Measurements from ENCODE around the gene TMEM267.
"Not testable (repeated sequence)": the region's sequence is repeated elsewhere in the genome, so short reads cannot be mapped to it uniquely, and the experiment has no call there.

Gene TMEM267

DNA sequence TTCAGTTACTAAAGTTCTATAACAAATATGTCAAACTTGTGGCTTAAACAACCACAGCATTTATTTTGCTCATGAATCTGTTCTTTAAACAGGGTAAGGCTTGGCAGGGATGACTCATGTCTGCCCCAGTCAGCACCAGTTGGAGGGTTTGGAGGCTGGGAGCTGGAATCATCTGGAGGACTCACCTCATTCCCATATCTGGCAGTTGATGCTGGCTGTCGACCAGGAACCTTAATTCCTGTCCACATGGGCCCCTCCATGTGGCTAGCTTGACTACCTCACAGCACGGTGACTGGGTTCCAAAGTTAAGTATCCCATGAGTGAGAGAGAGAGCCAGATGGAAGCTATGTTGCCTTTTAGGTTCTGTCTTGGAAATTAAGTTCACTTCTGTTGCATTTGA, 57.7 kb downstream of the TMEM267 start:
- H3K9me3 Mint-ChIP-seq: no peaks in the 10 kb centered on the region
- H3K4me3 Mint-ChIP-seq: no peak overlapping the region
- no peak overlapping the region for H3K27ac Mint-ChIP-seq
- no peaks in the 10 kb centered on the region for H3K4me1 Mint-ChIP-seq (ENCODE audit: low read depth)
- H3K27me3 Mint-ChIP-seq: no peaks in the 10 kb centered on the region
- H3K36me3 Mint-ChIP-seq (ENCODE audit: low read depth): no peaks in the 10 kb centered on the region

DNA sequence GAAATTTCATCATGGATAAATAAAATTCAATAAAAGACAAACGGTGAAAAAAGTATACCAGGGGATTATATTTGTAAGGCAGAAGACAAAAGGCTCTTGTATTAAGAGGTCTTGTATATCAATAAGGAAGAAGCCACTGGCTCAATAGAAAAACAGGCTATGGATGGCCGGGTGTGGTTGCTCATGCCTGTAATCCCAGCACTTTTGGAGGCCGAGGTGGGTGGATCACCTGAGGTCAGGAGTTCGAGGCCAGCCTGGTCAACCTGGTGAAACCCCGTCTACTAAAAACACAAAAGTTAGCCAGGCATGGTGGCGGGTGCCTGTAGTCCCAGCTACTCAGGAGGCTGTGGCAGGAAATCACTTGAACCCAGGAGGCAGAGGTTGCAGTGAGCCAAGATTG, 60.6 kb downstream of the TMEM267 start:
- H3K9me3 Mint-ChIP-seq; H3K4me1 Mint-ChIP-seq (ENCODE audit: low read depth); H3K27me3 Mint-ChIP-seq; H3K36me3 Mint-ChIP-seq (ENCODE audit: low read depth); H3K27ac Mint-ChIP-seq; H3K4me3 Mint-ChIP-seq: not testable (repeated sequence)

DNA sequence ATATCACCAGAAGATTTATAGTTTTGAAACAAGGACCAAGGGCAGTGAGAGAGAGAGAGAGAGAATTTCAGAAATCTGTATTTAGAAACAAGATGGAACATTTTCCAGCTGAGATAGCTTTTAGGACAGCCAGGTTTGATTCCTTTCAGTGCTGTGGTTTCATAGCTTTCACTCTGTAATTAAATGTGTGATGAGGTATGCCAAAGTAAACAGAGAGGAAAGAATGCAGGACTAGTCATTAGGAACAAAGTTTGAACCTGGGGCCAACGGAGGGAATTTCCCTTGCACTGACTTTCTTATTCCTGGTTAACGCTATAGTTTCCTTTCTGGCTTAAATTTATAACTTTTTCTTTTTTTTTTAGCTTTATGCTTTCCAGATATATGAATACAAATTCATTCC, 61.5 kb downstream of the TMEM267 start:
- Mint-ChIP-seq H3K27ac (no peak overlapping the region), H3K27me3 (peaks cover 3% of the 10 kb centered on the region), H3K4me1 (ENCODE audit: low read depth) (no peaks in the 10 kb centered on the region), H3K9me3 (no peaks in the 10 kb centered on the region), H3K4me3 (no peak overlapping the region), H3K36me3 (ENCODE audit: low read depth) (no peaks in the 10 kb centered on the region)

DNA sequence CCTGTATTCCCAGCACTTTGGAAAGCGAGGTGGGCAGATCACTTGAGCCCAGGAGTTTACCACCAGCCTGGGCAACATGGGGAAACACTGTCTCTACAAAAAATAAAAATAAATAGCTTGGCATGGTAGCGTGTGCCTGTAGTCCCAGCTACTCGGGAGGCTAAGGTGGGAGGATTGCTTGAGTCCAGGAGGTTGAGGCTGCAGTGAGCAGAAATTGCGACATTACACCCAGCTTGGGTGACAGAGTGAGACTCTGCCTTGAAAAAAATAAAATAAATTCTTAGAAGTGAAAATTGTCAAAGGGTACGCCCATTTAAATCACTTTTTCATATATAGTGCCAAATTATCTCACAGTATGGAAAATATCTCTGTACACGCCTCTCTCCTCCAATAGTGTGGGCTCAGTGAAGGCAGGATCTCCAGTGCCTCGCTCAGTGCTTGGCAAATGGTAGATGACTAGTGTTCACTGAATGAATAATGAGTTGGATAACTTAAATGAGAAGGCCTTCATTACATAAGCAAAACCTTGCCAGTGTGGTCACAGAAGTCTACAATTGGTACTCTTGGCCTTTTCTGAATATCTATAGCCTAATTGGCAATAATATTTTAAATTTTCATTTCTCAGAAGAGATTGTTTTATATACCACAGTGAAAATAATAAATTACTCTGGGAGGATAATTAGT, 62.1 kb downstream of the TMEM267 start:
- Mint-ChIP-seq H3K4me1 (ENCODE audit: low read depth) (no peaks in the 10 kb centered on the region), H3K36me3 (ENCODE audit: low read depth) (no peaks in the 10 kb centered on the region), H3K27ac (no peak overlapping the region), H3K9me3 (no peaks in the 10 kb centered on the region), H3K27me3 (peaks cover 3% of the 10 kb centered on the region), H3K4me3 (no peak overlapping the region)

DNA sequence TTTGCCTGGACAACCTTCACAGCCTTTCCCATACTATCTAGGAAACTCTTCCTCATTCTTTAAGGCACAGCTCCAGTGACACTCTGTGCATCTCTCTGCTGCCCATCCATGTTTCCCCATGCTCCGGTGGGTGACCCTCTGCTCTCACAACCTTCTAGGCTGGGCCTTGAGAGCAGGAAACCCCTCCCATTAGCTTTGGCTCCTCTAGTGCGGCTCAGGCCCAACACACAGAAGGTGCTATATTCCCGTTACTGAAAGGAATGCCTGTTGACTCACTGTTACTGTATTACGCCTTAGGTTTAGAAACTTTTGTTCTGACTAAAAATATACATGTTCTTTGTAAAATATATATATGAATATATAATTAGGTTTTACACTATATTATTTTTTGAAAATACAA, 63.4 kb downstream of the TMEM267 start:
- no peaks in the 10 kb centered on the region for H3K4me1 Mint-ChIP-seq (ENCODE audit: low read depth)
- H3K4me3 Mint-ChIP-seq: no peak overlapping the region
- no peaks in the 10 kb centered on the region for H3K36me3 Mint-ChIP-seq (ENCODE audit: low read depth)
- no peak overlapping the region for H3K27ac Mint-ChIP-seq
- no peaks in the 10 kb centered on the region for H3K9me3 Mint-ChIP-seq
- H3K27me3 Mint-ChIP-seq: peaks cover 3% of the 10 kb centered on the region

DNA sequence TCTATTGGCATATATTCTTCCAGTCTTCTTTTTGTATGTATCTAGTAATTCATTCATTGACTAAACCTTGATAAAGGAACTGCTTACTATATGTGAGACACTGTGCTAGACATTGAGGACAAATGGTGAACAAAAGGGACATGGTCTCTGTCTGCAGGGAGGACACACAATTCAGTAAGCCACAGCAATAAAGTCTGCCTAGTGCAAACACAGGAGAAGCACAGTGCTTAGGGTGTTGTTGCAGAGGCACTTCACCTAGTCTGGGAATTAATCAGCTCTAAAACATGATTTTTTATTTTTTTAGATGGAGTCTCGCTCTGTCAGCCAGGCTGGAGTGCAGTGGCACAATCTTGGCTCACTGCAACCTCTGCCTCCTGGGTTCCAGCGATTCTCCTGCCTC, 65.1 kb downstream of the TMEM267 start:
- no peaks in the 10 kb centered on the region for H3K4me1 Mint-ChIP-seq (ENCODE audit: low read depth)
- no peak overlapping the region for H3K27ac Mint-ChIP-seq
- peaks cover 3% of the 10 kb centered on the region for H3K27me3 Mint-ChIP-seq
- H3K36me3 Mint-ChIP-seq (ENCODE audit: low read depth): no peaks in the 10 kb centered on the region
- no peaks in the 10 kb centered on the region for H3K9me3 Mint-ChIP-seq
- H3K4me3 Mint-ChIP-seq: no peak overlapping the region

DNA sequence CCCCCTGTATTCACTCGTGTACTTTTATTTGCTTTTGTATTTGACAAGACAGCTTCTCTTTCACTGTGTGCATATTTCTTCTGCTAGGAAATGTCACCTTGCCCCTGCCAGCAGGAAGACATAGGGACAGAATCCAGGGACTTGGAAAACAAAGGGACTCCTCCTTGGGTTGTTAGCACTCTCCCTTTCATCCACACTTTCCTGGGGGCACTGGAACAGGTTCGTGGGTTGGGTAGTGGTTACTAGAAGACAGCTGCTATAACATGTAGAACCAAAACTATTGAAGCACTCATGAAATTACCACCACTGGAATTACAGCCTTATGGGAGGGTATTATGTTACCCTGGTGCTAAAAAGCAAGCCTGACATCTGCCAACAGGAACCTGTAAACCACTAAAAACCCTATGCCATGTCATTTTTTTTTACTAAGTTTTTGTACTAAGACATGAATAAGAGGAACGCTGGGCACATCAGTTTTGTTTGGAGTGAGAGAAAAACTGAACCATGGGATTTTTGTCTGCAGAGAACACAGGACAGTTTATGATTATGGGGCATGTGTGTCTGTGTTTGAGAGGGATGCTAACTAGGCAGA, 66.8 kb downstream of the TMEM267 start:
- Mint-ChIP-seq H3K27ac (no peak overlapping the region), H3K4me3 (no peak overlapping the region), H3K9me3 (no peaks in the 10 kb centered on the region), H3K27me3 (peaks cover 3% of the 10 kb centered on the region), H3K36me3 (ENCODE audit: low read depth) (no peaks in the 10 kb centered on the region), H3K4me1 (ENCODE audit: low read depth) (no peaks in the 10 kb centered on the region)

DNA sequence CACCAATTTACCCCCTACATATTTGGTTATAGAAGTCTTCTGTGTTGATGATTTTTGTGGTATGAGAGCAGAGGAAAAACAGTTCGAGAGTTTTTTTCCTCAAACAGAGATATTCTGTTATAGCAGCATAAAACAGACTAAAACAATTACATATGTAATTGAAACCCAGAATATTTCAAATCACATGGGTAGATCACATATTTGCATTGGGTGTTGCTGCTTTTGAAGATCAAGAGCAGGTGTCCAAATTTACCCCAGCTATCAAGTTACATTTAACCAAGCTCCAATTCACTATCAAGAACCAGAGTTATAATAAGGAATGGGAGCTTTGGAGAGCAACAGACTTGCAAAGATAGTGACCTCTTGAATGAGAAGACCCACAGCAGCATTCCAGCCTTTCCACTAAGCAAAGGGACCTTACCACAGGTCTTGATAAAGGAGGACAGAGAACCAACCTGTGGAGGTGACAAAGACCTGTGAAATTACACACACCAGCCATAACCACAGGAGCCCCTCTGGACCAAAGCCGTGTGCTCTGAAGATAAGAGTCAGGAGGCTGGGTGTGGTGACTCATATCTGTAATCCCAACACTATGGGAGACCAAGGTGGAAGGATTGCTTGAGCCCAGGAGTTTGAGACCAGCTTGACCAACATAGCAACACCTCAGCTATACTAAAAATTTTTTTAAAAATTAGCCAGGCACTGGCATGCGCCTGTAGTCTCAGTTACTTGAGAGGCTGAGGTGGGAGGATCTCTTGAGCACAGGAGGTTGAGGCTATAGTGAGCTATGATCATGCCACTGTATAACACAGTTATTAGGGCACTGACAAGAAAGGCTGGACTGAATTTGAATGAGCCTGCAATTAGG, 67.5 kb downstream of the TMEM267 start:
- H3K27me3 Mint-ChIP-seq: peaks cover 3% of the 10 kb centered on the region
- no peaks in the 10 kb centered on the region for H3K4me1 Mint-ChIP-seq (ENCODE audit: low read depth)
- no peaks in the 10 kb centered on the region for H3K9me3 Mint-ChIP-seq
- H3K27ac Mint-ChIP-seq: no peak overlapping the region
- no peak overlapping the region for H3K4me3 Mint-ChIP-seq
- H3K36me3 Mint-ChIP-seq (ENCODE audit: low read depth): no peaks in the 10 kb centered on the region

DNA sequence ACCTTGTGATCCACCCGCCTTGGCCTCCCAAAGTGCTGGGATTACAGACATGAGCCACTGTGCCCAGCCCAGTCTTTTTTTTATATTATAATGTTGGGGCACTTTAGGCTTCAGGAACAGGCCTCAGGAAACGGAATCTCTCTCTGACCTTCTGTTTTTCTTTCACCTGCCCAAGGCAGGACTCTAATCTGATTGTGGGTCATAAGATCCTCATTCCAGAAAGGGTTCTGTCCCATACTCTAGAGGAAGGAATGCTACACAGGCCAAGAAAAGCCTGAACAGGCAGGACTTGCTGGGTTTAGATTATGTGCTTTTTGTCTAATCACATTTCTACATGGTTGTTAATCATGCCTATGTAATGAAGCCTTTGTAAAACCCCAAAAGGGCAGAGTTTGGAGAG, 69.7 kb downstream of the TMEM267 start:
- no peaks in the 10 kb centered on the region for H3K4me1 Mint-ChIP-seq (ENCODE audit: low read depth)
- no peak overlapping the region for H3K4me3 Mint-ChIP-seq
- no peaks in the 10 kb centered on the region for H3K36me3 Mint-ChIP-seq (ENCODE audit: low read depth)
- H3K27ac Mint-ChIP-seq: no peak overlapping the region
- peaks cover 3% of the 10 kb centered on the region for H3K27me3 Mint-ChIP-seq
- H3K9me3 Mint-ChIP-seq: no peaks in the 10 kb centered on the region

DNA sequence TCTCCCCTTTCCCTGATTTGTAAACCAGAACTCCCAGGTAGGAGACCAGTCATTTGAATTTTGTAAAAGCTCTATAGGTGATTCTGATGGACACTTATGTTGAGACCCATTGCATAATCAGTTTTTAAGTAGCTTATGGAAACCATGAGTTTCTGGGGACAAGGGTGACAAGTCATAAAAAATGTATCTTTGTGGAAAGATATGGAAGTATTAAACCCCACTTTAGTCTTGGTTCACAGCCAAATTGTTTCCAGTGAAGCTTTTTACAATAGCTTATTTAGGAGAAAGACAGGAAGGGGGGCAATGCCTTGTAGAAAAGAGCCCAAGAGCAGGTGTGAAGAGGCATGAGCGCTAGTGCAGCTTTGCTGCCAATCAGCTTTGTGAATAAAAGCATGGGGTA, 71.0 kb downstream of the TMEM267 start:
- no peaks in the 10 kb centered on the region for H3K27me3 Mint-ChIP-seq
- H3K36me3 Mint-ChIP-seq (ENCODE audit: low read depth): no peaks in the 10 kb centered on the region
- no peaks in the 10 kb centered on the region for H3K4me1 Mint-ChIP-seq (ENCODE audit: low read depth)
- no peaks in the 10 kb centered on the region for H3K9me3 Mint-ChIP-seq
- no peak overlapping the region for H3K4me3 Mint-ChIP-seq
- no peak overlapping the region for H3K27ac Mint-ChIP-seq

DNA sequence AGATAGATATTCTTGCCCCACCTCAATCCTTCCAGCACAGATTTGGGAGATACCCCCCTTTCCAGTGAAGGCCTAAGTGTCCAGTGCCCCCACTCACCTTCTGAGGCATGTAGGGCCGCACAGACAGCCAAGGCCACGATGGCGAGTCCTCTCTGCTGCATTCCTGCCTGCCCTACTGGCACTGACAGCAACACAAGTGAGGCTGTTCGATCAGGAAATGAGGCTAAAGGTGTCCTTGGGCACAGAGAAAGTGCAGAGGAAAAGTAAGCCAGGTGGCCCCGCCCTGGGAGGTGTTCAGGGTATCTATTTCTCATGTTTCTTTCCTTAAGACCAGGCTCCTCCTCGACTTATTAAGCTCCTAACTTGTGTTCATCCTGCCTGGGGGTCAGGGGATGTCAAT, 71.5 kb downstream of the TMEM267 start, which contains the start of gene CCL28:
TSS of gene CCL28 (minus strand) at position 236 of the 400 bp plus-strand sequence. CDS start at position 161, 75 bp downstream.
- no peak within 1 kb of the TSS for H3K27ac Mint-ChIP-seq
- H3K4me1 Mint-ChIP-seq (ENCODE audit: low read depth): no peaks in the 10 kb centered on the region
- H3K4me3 Mint-ChIP-seq: no peak within 1 kb of the TSS
- H3K9me3 Mint-ChIP-seq: no peaks in the 10 kb centered on the region
- no peaks in the 10 kb centered on the region for H3K27me3 Mint-ChIP-seq
- no peaks in the 10 kb centered on the region for H3K36me3 Mint-ChIP-seq (ENCODE audit: low read depth)

DNA sequence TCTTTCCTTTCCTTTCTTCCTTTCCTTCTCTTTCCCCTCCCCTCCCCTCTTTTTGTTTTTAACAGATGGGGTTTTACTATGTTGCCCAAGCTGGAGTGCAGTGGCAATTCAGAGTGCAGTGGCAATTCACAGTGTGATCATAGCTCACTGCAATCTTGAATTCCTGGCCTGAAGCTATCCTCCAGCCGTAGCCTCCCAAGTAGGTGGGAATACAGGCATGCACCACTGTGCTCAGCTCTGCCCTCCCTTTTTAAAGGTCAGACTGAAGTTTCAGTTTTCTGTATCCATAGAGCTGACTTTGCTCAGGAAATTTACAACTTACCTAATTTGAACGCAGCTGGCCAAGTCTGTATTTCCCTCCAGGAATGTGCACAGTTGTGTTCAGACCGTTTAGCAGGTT, 72.2 kb downstream of the TMEM267 start:
- H3K4me1 Mint-ChIP-seq (ENCODE audit: low read depth): no peaks in the 10 kb centered on the region
- no peak overlapping the region for H3K4me3 Mint-ChIP-seq
- H3K27ac Mint-ChIP-seq: no peak overlapping the region

DNA sequence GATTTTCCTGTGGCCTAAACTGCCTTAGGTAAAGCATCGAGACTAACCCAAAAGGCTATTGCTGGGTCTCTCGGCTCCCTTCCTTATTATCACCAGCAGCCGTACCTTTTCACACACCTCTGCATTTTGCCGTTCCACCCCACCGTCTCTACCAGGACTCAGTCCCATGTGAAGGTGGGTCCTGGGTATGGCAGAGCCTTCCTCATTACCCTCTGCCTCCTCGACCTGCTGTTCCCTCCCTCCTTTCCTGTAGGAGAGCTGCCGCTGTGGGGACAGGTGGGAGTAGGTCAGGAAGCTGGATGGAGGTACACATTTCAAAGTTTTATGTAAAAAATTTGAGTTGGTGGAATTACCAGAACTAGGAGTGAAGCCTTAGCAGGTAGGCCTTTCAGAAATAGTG, 73.3 kb downstream of the TMEM267 start:
- H3K36me3 Mint-ChIP-seq (ENCODE audit: low read depth): peaks cover 3% of the 10 kb centered on the region
- no peak overlapping the region for H3K4me3 Mint-ChIP-seq
- H3K27ac Mint-ChIP-seq: no peak overlapping the region
- H3K9me3 Mint-ChIP-seq: peaks cover 7% of the 10 kb centered on the region
- no peaks in the 10 kb centered on the region for H3K27me3 Mint-ChIP-seq
- H3K4me1 Mint-ChIP-seq (ENCODE audit: low read depth): no peaks in the 10 kb centered on the region

More for the DNA sequence above, 72.2 kb downstream of the TMEM267 start:
- H3K36me3 Mint-ChIP-seq (ENCODE audit: low read depth): peaks cover 1% of the 10 kb centered on the region
- H3K9me3 Mint-ChIP-seq: peaks cover 5% of the 10 kb centered on the region
- H3K27me3 Mint-ChIP-seq: no peaks in the 10 kb centered on the region

DNA sequence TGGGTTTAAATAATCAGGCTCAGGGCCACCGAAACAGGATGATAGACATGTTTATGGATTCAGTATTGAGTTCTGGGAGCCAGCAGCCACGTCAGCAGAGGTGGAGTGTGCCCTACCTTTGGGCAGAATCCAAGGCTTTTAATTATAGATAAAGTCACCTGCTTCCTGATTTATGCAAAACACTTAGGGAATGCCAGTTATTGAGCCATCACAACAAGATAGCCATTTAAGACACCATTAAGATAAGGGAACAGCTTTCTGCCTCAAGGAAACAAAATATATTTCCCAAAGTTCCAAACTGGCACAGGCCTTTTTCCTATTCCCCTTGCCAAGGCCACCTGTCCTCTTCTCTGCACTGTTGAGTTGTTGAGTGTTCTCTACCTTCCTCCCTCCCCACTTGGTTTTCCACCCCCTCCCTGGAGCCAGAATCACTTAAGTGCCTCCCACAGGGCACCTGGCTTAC, 73.8 kb downstream of the TMEM267 start:
- H3K36me3 Mint-ChIP-seq (ENCODE audit: low read depth): peaks cover 3% of the 10 kb centered on the region
- H3K27ac Mint-ChIP-seq: no peak overlapping the region
- no peaks in the 10 kb centered on the region for H3K27me3 Mint-ChIP-seq
- H3K4me1 Mint-ChIP-seq (ENCODE audit: low read depth): no peaks in the 10 kb centered on the region
- no peak overlapping the region for H3K4me3 Mint-ChIP-seq
- H3K9me3 Mint-ChIP-seq: peaks cover 13% of the 10 kb centered on the region

DNA sequence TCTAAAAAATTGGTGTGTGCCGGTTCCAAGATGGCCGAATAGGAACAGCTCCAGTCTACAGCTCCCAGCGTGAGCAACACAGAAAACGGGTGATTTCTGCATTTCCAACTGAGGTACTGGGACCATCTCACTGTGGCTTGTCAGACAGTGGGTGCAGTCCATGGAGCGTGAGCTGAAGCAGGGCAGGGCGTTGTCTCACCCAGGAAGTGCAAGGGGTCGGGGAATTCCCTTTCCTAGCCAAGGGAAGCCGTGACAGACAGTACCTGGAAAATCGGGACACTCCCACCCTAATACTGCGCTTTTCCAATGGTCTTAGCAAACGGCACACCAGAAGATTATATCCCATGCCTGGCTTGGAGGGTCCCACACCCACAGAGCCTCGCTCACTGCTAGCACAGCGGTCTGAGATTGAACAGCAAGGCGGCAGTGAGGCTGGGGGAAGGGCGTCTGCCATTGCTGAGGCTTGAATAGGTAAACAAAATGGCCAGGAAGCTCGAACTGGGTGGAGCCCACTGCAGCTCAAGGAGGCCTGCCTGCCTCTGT, 81.1 kb downstream of the TMEM267 start:
- H3K27me3 Mint-ChIP-seq; H3K4me3 Mint-ChIP-seq; H3K36me3 Mint-ChIP-seq (ENCODE audit: low read depth); H3K27ac Mint-ChIP-seq: not testable (repeated sequence)
- peaks cover 13% of the 10 kb centered on the region for H3K4me1 Mint-ChIP-seq (ENCODE audit: low read depth)
- H3K9me3 Mint-ChIP-seq: peaks cover 18% of the 10 kb centered on the region
